Upper lobe of left lung (tissue), 6 donors: ENCODE measurements around the gene FBXO3. TPM values are rescaled to one million over a fixed set of nuclear protein-coding genes. Genes with fewer than 3 reads are reported as not detected.
"Not testable (repeated sequence)": the region's sequence is repeated elsewhere in the genome, so short reads cannot be mapped to it uniquely, and the experiment has no call there.

ENCODE experiments used
- ATAC-seq, 2 donors: fragments of 200-7000 bp; cut with Tn5 transposase; one replicate each; pipeline ENCODE4 v1.9.1; 2022; ENCODE audit warnings: mild to moderate bottlenecking in 2 of 2, moderate library complexity in 2 of 2; ENCODE audit not compliant: low FRiP score in 2 of 2
- DNase-seq, 2 donors: peaks; one replicate each; pipeline ENCODE4 v3.0.0-alpha.2; 2019 to 2020
- H3K27ac ChIP-seq, 4 donors: fragments of 200-600 bp; sonication (generic); one replicate each; pipeline ENCODE4 v1.5.1; 2016 to 2019
- H3K27me3 ChIP-seq, 4 donors: fragments of 200-600 bp; sonication (generic); one replicate each; pipeline ENCODE4 v1.5.1; 2017 to 2019
- H3K36me3 ChIP-seq, 4 donors: fragments of 200-600 bp; sonication (generic); one replicate each; pipeline ENCODE4 v1.5.1; 2016 to 2019
- H3K4me1 ChIP-seq, 4 donors: fragments of 200-600 bp; sonication (generic); one replicate each; pipeline ENCODE4 v1.5.1; 2018 to 2019
- H3K4me3 ChIP-seq, 4 donors: fragments of 200-600 bp; sonication (generic); one replicate each; pipeline ENCODE4 v1.5.1; 2017 to 2019; ENCODE audit warnings: mild to moderate bottlenecking in 2 of 4, moderate library complexity in 1 of 4
- H3K9me3 ChIP-seq, 4 donors: fragments of 200-600 bp; sonication (generic); one replicate each; pipeline ENCODE4 v1.5.1; 2018 to 2019
- CTCF ChIP-seq, 6 experiments: fragments of 450-650 bp in 4 of 6; fragments of 200-600 bp in 2 of 6; sonication (generic) in 2 of 6; IDR thresholded peaks; one replicate each; pipeline ENCODE4 v1.5.1; 2016 to 2019; ENCODE audit warnings: antibody characterized with exemption in 6 of 6
- EP300 ChIP-seq, 4 donors: sonication (generic); formaldehyde crosslinking; IDR thresholded peaks; one replicate each; pipeline ENCODE4 v1.5.1; 2017; ENCODE audit warnings: antibody characterized with exemption in 4 of 4, control low read depth in 2 of 4
- POLR2A ChIP-seq, 4 donors: fragments of 450-650 bp; IDR thresholded peaks; one replicate each; pipeline ENCODE4 v1.5.1; 2016 to 2017; ENCODE audit warnings: antibody characterized with exemption in 4 of 4, mild to moderate bottlenecking in 2 of 4
- POLR2AphosphoS5 ChIP-seq, 2 donors: sonication (generic); formaldehyde crosslinking; IDR thresholded peaks; one replicate each; pipeline ENCODE4 v1.5.1; 2017; ENCODE audit warnings: antibody characterized with exemption in 2 of 2
- WGBS, 2 donors: methylation state at CpG; one replicate each; pipeline ENCODE4 v1.1.5; 2017 to 2018; 5-methylcytosine and 5-hydroxymethylcytosine counted together
- total RNA-seq, 6 donors: library from RNA; depleted of rRNA in 4 of 6; stranded (reverse); fragments of >200 nt in 4 of 6; gene quantifications; one replicate each; pipeline versions ENCODE4 v1.1.0 to v1.2.1, GENCODE V29; 2016 to 2021
- donor health status: DM: no; HTN: no; CAD: no; lungs with moderate emphysema.
- donor health status: DM: no; HTN: yes; CAD: no; lungs with severe emphysema.

FBXO3 gene
- total RNA-seq, 6 donors from 2014 or later, result 9.9 to 50.8 (median 26.9) TPM

GRCh38 chr11:33707831-33708230 is 66.5 kb downstream of the FBXO3 start:
- peak overlapping the region; percentile 22 to 90 (median 63) for H3K27ac ChIP-seq
- H3K4me3 ChIP-seq, H3K27me3 ChIP-seq, H3K9me3 ChIP-seq: not testable (repeated sequence)
- peaks cover 53 to 64% (median 60%) of the 10 kb centered on the region in 4 donors for H3K4me1 ChIP-seq
- 40% methylated on average over 1 of the region's 2 CpGs; no CpG with 5 or more reads in 1 of the 2 donors for WGBS, 2 donors
- H3K36me3 ChIP-seq, result peaks cover 9 to 65% (median 40%) of the 10 kb centered on the region in 4 donors
- TF ChIP-seq POLR2AphosphoS5 (IDR thresholded peaks at IDR 0.05), result peak in 1 of 2 donors; percentile 72
- peak in 2 of 4 donors; percentile 25 to 92 for TF ChIP-seq EP300 (IDR thresholded peaks at IDR 0.05)
- ATAC-seq, result peak; percentile 41 to 86
- peak in 1 of 2 donors; percentile 83 for DNase-seq

GRCh38 chr11:33706966-33707365 is 67.4 kb downstream of the FBXO3 start:
- Histone ChIP-seq H3K9me3 (no peaks in the 10 kb centered on the region), H3K27ac (peak overlapping the region; percentile 32 to 90 (median 63)), H3K4me1 (peaks cover 60 to 66% (median 63%) of the 10 kb centered on the region in 4 donors), H3K4me3 (no peak overlapping the region), H3K36me3 (peaks cover 9 to 58% (median 33%) of the 10 kb centered on the region in 4 donors), H3K27me3 (no peaks in the 10 kb centered on the region)
- no peak for TF ChIP-seq CTCF (IDR thresholded peaks at IDR 0.05)
- TF ChIP-seq POLR2AphosphoS5 (IDR thresholded peaks at IDR 0.05), result no peak
- ATAC-seq (no peak), DNase-seq (no peak)
- 72 to 86% methylated on average over 2 of the region's 2 CpGs for WGBS, 2 donors

GRCh38 chr11:33706546-33706945 is 67.8 kb downstream of the FBXO3 start:
- TF ChIP-seq POLR2A (IDR thresholded peaks at IDR 0.05) (no peak), POLR2AphosphoS5 (IDR thresholded peaks at IDR 0.05) (peak in 1 of 2 donors; percentile 27)
- Histone ChIP-seq H3K27me3 (no peaks in the 10 kb centered on the region), H3K4me3 (no peak overlapping the region), H3K9me3 (no peaks in the 10 kb centered on the region), H3K27ac (peak overlapping the region; percentile 32 to 90 (median 63)), H3K36me3 (peaks cover 9 to 54% (median 32%) of the 10 kb centered on the region in 4 donors), H3K4me1 (peaks cover 64 to 71% (median 68%) of the 10 kb centered on the region in 4 donors)
- WGBS, 2 donors, result 21 to 41% methylated on average over 2 of the region's 2 CpGs
- DNase-seq (no peak), ATAC-seq (no peak)

- no peak overlapping the region for H3K4me3 ChIP-seq
- no peak for DNase-seq
- no peaks in the 10 kb centered on the region for H3K9me3 ChIP-seq
- no peak for ATAC-seq
- H3K27me3 ChIP-seq, result no peaks in the 10 kb centered on the region
- H3K36me3 ChIP-seq, result peaks cover 4 to 33% (median 17%) of the 10 kb centered on the region in 4 donors
- 78 to 84% methylated on average over 7 of the region's 7 CpGs for WGBS, 2 donors
- H3K4me1 ChIP-seq, result peaks cover 75 to 85% (median 80%) of the 10 kb centered on the region in 4 donors
- peak overlapping the region; percentile 83 to 90 (median 89) for H3K27ac ChIP-seq
- TF ChIP-seq CTCF (IDR thresholded peaks at IDR 0.05), result peak in 1 of 6 experiments; percentile 9
- TF ChIP-seq EP300 (IDR thresholded peaks at IDR 0.05), result no peak
- TF ChIP-seq POLR2AphosphoS5 (IDR thresholded peaks at IDR 0.05), result peak in 1 of 2 donors; percentile 8
Observed at GRCh38 chr11:33704240-33705002, 69.9 kb downstream of the FBXO3 start.

- peak in 1 of 2 donors; percentile 82 for DNase-seq
- WGBS, 2 donors, result 49 to 57% methylated on average over 4 of the region's 4 CpGs
- Histone ChIP-seq H3K4me1 (peaks cover 73 to 79% (median 76%) of the 10 kb centered on the region in 4 donors), H3K27me3 (no peaks in the 10 kb centered on the region), H3K27ac (peak overlapping the region; percentile 83 to 90 (median 89)), H3K36me3 (peaks cover 0 to 27% (median 11%) of the 10 kb centered on the region in 4 donors), H3K4me3 (no peak overlapping the region), H3K9me3 (no peaks in the 10 kb centered on the region)
- peak in 1 of 2 donors; percentile 42 for ATAC-seq
- TF ChIP-seq POLR2AphosphoS5 (IDR thresholded peaks at IDR 0.05) (peak; percentile 39 to 79), CTCF (IDR thresholded peaks at IDR 0.05) (no peak), POLR2A (IDR thresholded peaks at IDR 0.05) (no peak), EP300 (IDR thresholded peaks at IDR 0.05) (peak in 2 of 4 donors; percentile 63 to 72)
Observed at GRCh38 chr11:33703788-33704187, 70.5 kb downstream of the FBXO3 start.
